Activated T-cell treated with anti-CD3 and anti-CD28 coated beads for 24 hours (primary cell): Measurements from ENCODE around the gene REELD1.

Experiments
- DNase-seq: peaks from one replicate; pipeline ENCODE4 v3.0.0-alpha.2; 2020; ENCODE audit warnings: low read depth

The REELD1 gene

GRCh38 chr4:146229406-146229805, 15.1 kb downstream of the REELD1 start:
- DNase-seq: no peak

- DNase-seq: no peak
Measured at GRCh38 chr4:146232131-146232722, 17.9 kb downstream of the REELD1 start.

GRCh38 chr4:146235654-146236177, 21.4 kb downstream of the REELD1 start:
- no peak for DNase-seq

DNA sequence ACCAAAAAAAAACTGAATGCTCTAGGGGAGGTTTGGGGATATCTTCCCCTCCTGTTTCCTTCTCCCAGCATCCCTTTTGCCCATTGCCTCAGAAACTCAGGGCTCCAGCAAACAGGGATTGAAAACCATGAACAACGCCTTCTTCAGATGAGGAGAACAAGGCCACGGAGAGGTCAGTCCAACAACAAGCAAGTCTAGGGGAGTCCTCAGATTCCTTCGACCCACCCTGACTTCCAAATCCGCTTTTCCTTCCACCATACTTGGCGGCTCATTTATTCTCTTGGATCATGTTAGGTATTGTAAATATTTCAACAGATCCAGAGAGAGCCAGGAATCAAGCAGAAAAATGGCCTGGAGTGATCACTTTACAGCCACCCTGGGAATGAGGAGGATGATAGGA, 21.9 kb downstream of the REELD1 start:
- DNase-seq: no peak

DNA sequence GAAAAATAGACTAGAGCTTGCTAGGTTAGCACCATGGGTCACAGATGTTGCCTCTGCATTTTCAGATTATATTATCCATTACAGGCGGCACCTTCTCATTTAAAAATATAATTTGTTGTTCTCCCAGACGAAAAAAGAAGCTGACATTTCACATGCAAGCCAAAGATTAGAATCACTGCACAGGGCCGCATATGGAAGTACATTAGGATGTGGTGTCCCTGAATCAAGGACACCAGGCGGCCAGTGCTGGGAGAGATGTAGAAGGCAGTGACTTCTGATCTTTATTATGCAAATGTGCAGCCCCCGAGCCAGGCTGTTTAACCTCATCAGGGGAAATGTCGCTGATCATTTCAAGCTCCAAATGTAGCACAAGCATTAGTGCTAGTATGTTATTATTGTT, 22.8 kb downstream of the REELD1 start:
- DNase-seq: no peak

- no peak for DNase-seq
Measured at GRCh38 chr4:146238107-146238506, 23.8 kb downstream of the REELD1 start.

- DNase-seq: peak; percentile 51
Measured at GRCh38 chr4:146243141-146243882, 29.0 kb downstream of the REELD1 start.

GRCh38 chr4:146243883-146244277, 29.5 kb downstream of the REELD1 start:
- no peak for DNase-seq

- no peak for DNase-seq
Measured at GRCh38 chr4:146244496-146244895, 30.2 kb downstream of the REELD1 start.

GRCh38 chr4:146245246-146245645, 30.9 kb downstream of the REELD1 start:
- DNase-seq: no peak

GRCh38 chr4:146245850-146246249, 31.5 kb downstream of the REELD1 start:
- DNase-seq: no peak

DNA sequence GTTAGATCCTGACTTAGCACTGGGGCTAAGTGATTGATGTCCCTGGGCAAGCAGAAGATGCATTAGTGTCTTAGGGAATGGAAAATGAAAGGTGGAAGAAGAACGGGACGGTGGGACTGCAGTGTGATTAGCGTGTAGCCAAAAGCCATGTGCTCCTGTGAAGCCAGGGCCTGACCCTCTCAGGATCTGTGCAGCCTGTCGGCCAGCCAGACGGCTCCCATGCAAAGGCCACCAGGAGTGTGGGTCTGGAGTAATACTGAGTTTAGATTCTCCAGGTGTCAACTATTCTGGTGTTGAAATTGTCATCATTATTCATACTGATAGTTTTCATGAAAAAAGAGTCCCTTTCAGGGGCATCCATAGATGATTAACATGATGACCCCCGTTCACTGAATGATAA, 32.0 kb downstream of the REELD1 start:
- no peak for DNase-seq

DNA sequence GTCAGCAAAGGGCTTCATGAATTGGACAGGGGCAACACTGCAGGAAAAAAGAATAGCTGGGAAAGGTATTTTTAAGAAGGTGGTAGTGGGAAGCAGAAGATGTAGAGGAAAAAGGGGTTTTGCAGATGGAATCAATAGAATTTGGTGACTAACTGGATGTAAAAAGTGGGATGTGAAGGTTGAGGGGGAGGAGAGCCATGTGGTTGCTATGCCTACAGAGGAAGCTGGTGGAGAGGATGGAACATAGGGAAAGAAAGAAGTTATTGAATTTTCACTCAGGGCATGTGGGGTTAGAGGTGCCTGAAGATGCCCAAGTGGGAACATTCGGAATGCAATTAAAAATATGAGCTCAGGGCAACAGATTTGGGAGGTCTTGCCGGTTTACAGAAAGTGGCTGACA, 33.0 kb downstream of the REELD1 start:
- no peak for DNase-seq

DNA sequence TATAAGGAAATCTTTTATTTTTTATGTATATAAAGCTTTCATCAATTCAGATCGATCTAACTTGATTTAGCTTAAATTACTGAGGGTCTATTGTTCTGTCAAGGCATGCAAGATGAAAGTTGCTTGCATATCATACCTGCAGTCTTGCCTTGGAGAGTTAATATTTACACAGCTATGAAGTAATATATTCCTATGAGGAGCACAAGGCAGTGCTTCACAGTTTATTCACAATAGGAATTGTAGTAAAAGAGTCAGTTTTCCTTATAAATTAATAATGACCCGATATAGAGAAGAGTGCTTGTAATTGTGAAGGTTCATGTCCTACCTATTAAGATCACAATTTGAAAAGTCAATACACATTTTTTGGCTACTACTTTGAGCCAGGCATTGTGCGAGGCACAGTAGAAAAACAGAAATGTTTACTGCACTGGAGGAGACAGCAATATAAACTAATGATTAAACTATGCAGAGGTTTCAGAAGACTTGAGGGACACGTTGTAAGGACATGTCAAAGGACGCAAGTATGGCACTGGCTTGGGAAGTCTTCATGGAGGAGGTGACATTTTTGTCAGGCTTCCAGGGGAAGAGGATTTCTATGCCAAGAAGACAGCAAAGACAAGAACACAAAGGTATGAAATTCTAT, 38.8 kb downstream of the REELD1 start:
- DNase-seq: no peak

DNA sequence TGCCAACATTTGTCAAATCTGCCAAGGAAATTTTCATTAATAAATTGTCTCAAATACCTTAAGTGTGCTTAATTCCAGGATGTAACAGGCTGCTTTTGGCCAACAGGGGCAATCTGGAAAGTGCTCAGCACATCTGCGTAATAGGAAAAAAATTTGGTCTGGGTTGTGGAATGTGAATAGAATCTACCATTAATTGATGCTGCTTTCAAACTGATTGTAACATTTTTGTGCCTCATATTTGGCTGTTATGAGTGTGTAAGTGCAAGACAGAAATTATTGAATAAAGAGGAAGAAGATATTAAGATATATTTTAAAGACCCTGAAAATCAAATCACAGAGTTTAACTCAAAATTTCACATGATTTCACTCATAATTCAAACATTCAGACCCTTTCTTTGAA, 41.1 kb downstream of the REELD1 start:
- DNase-seq: no peak

DNA sequence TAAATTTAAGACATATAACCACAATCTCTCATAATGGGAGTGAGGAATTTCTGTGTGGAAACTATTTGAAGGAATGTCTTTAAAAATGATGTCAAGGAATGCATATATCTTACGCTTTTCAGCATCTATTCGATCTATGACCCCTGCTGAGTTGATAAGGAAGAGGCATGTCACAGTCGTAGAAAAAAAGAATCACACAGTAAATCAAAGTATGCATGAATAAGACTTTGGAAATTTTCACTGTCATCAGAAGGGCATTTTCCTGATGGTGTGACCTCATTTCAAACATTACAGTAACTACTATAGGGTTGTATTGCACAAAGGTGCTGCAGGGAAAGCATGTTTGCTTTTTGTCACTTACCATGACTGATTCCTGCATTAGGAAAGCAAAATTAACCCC, 41.5 kb downstream of the REELD1 start:
- no peak for DNase-seq

GRCh38 chr4:146256328-146256727, 42.0 kb downstream of the REELD1 start:
- no peak for DNase-seq

- DNase-seq: no peak
Measured at GRCh38 chr4:146257511-146257910, 43.2 kb downstream of the REELD1 start.

- no peak for DNase-seq
Measured at GRCh38 chr4:146260521-146260920, 46.2 kb downstream of the REELD1 start.

DNA sequence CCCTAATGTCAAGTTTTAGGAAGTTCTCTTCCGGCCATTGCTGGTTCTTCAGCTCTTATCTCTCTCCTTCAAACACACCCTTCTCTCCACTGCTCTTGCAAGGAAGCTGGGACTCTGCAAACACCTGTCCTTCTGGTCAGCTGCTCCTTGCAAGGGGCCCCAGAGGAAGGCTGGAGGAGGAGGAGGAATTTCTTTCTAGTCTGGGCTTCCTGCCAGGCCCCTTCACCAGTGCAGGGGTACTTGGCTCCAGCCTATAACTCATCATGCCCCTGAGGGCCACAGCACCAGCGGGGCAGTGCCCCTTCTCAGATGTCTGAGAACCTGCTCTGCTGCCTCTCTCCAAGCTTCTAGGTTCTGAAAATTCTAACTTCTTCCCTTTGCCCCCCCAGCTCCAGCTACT, 46.7 kb downstream of the REELD1 start:
- DNase-seq: no peak

DNA sequence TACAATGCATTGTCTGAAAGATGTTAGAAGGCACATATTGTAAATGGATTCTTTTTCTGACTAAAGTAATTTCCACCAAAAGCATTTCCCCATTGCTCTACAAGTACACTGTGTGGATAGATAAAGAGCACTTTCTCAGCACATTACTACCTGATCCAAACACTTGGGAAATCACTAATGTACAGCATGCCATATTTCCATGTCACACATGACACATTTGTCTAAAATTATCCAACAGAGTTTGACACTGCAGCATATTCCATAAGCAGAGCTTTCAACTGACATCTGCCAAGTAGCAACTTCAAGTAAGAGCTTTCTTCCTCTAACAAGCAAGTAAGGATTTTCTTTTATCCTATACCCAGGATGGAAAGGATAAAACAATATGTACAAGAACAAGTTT, 49.5 kb downstream of the REELD1 start:
- no peak for DNase-seq

DNA sequence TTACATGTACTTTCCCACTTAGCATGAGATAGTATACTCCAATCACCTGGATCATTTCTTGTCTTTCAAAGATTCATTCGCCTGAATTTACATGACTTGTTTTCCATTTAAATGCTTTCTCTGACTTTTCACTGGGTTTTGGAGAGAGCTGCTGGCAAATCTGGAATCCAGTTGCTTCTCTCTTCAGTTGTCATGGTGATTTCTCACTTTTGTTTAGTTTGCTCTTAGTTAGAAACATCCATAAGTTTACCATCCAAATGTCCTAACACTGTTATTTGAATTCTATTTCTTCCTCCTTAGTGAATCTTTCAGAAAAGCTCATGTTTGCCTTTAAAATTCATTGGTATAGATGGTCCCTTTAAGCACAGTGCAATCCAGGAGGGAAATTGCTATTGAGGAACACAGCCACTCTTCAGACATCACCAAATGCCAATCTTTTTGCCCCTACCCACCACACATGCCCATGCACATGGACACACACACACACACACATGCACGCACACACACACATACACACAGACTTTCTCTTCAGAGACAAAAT, 51.7 kb downstream of the REELD1 start:
- DNase-seq: no peak

DNA sequence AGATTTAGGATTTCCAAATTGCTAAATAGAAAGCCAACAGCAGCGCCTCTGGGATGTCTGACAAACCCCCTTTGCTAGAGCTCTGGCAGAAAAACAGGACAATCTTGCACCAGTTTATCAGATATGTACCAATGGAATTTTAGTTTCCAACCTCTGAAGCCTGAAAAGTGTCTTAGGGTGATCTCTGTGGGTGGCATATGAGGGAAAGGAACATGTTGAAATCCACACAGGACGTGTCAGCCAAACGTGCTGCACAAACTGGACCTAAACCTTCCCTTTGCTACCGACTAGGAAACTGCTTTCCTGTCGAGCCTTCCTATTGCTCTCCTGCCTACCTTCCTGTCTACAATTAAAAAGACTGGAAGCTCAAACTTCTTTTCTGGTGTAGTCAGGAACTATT, 53.5 kb downstream of the REELD1 start:
- no peak for DNase-seq
